ENCODE measurements around the gene PIK3R6. TPM values are rescaled to one million over a fixed set of nuclear protein-coding genes. Genes with fewer than 3 reads are reported as not detected.

Gene PIK3R6
- total RNA-seq, 2 experiments from 2014 or later, result 6.2 to 7.1 TPM

GRCh38 chr17:8776248-8776647 is 91.2 kb downstream of the PIK3R6 start:
- Mint-ChIP-seq H3K9me3 (no peaks in the 10 kb centered on the region), H3K36me3 (ENCODE audit: low read depth) (no peaks in the 10 kb centered on the region), H3K4me1 (no peaks in the 10 kb centered on the region), H3K27ac (no peak overlapping the region), H3K4me3 (no peak overlapping the region), H3K27me3 (peaks cover 38% of the 10 kb centered on the region)
- ChIA-PET POLR2A (no interaction called here), CTCF (interaction anchor here (1.4 to 2.3 kb wide), 2 partner anchors 10 to 30 kb away, joined by 5 to 6 read pairs; no protein-coding TSS in a partner anchor)
- no peak for DNase-seq

- no peaks in the 10 kb centered on the region for H3K9me3 Mint-ChIP-seq
- no peak for DNase-seq
- CTCF ChIA-PET, result no interaction called here
- peaks cover 19% of the 10 kb centered on the region for H3K27me3 Mint-ChIP-seq
- POLR2A ChIA-PET, result no interaction called here
- H3K36me3 Mint-ChIP-seq (ENCODE audit: low read depth), result no peaks in the 10 kb centered on the region
- no peaks in the 10 kb centered on the region for H3K4me1 Mint-ChIP-seq
- H3K27ac Mint-ChIP-seq, result no peak overlapping the region
- no peak overlapping the region for H3K4me3 Mint-ChIP-seq
These were observed 100.7 kb downstream of the PIK3R6 start for GRCh38 chr17:8766731-8767130.

GRCh38 chr17:8762012-8762411 is 105.5 kb downstream of the PIK3R6 start:
- no peaks in the 10 kb centered on the region for H3K9me3 Mint-ChIP-seq

GRCh38 chr17:8758137-8758596 is 109.3 kb downstream of the PIK3R6 start, which contains the start of gene SPDYE4:
Gene SPDYE4 (minus strand): TSS chr17:8758546. CDS start chr17:8758382, 164 bp downstream.
- H3K27me3 Mint-ChIP-seq, result peaks cover 23% of the 10 kb centered on the region
- CTCF ChIA-PET, result no interaction called here
- no peak within 1 kb of the TSS for H3K27ac Mint-ChIP-seq
- H3K4me1 Mint-ChIP-seq, result no peaks in the 10 kb centered on the region
- no peaks in the 10 kb centered on the region for H3K36me3 Mint-ChIP-seq (ENCODE audit: low read depth)
- POLR2A ChIA-PET, result no interaction called here
- no peak for DNase-seq
- H3K9me3 Mint-ChIP-seq, result no peaks in the 10 kb centered on the region
- no peak within 1 kb of the TSS for H3K4me3 Mint-ChIP-seq

More at GRCh38 chr17:8762012-8762411, 105.5 kb downstream of the PIK3R6 start:
- ChIA-PET CTCF (interaction anchor here (0.6 to 1.0 kb wide), 3 partner anchors 9 to 105 kb away, joined by 3 to 4 read pairs (median 4); no protein-coding TSS in a partner anchor), POLR2A (no interaction called here)
- no peaks in the 10 kb centered on the region for H3K36me3 Mint-ChIP-seq (ENCODE audit: low read depth)
- H3K27ac Mint-ChIP-seq, result no peak overlapping the region
- H3K4me1 Mint-ChIP-seq, result no peaks in the 10 kb centered on the region
- peaks cover 19% of the 10 kb centered on the region for H3K27me3 Mint-ChIP-seq
- no peak overlapping the region for H3K4me3 Mint-ChIP-seq
- no peak for DNase-seq

- DNase-seq, result no peak
- CTCF ChIA-PET, result interaction anchor here (1.5 kb wide), 1 partner anchor 29 kb away, joined by 4 read pairs; no protein-coding TSS in a partner anchor
- H3K36me3 Mint-ChIP-seq (ENCODE audit: low read depth), result no peaks in the 10 kb centered on the region
- no peak overlapping the region for H3K27ac Mint-ChIP-seq
- POLR2A ChIA-PET, result no interaction called here
- H3K4me1 Mint-ChIP-seq, result no peaks in the 10 kb centered on the region
- no peak overlapping the region for H3K4me3 Mint-ChIP-seq
- peaks cover 20% of the 10 kb centered on the region for H3K27me3 Mint-ChIP-seq
- no peaks in the 10 kb centered on the region for H3K9me3 Mint-ChIP-seq
These were observed 110.3 kb downstream of the PIK3R6 start for GRCh38 chr17:8757189-8757588.

- H3K36me3 Mint-ChIP-seq (ENCODE audit: low read depth), result no peaks in the 10 kb centered on the region
- CTCF ChIA-PET, result interaction anchor here (0.9 to 1.4 kb wide), 2 partner anchors 9 to 512 kb away, joined by 3 read pairs; no protein-coding TSS in a partner anchor
- H3K4me1 Mint-ChIP-seq, result no peaks in the 10 kb centered on the region
- H3K4me3 Mint-ChIP-seq, result no peak overlapping the region
- POLR2A ChIA-PET, result no interaction called here
- H3K27ac Mint-ChIP-seq, result no peak overlapping the region
- H3K9me3 Mint-ChIP-seq, result no peaks in the 10 kb centered on the region
- DNase-seq, result no peak
- peaks cover 10% of the 10 kb centered on the region for H3K27me3 Mint-ChIP-seq
These were observed 111.8 kb downstream of the PIK3R6 start for GRCh38 chr17:8755590-8756255.

GRCh38 chr17:8754890-8755289 is 112.6 kb downstream of the PIK3R6 start:
- CTCF ChIA-PET, result interaction anchor here (1.4 to 1.8 kb wide), 2 partner anchors 371 to 511 kb away, joined by 3 to 4 read pairs; no protein-coding TSS in a partner anchor
- Mint-ChIP-seq H3K4me3 (no peak overlapping the region), H3K27me3 (peaks cover 9% of the 10 kb centered on the region), H3K36me3 (ENCODE audit: low read depth) (no peaks in the 10 kb centered on the region), H3K27ac (no peak overlapping the region), H3K9me3 (no peaks in the 10 kb centered on the region), H3K4me1 (no peaks in the 10 kb centered on the region)
- DNase-seq, result no peak
- POLR2A ChIA-PET, result no interaction called here

- ChIA-PET POLR2A (no interaction called here), CTCF (interaction anchor here (1.8 kb wide), 1 partner anchor 370 kb away, joined by 4 read pairs; no protein-coding TSS in a partner anchor)
- no peak overlapping the region for H3K27ac Mint-ChIP-seq
- H3K27me3 Mint-ChIP-seq, result peaks cover 7% of the 10 kb centered on the region
- H3K4me1 Mint-ChIP-seq, result no peaks in the 10 kb centered on the region
- H3K4me3 Mint-ChIP-seq, result no peak overlapping the region
- H3K9me3 Mint-ChIP-seq, result no peaks in the 10 kb centered on the region
- DNase-seq, result no peak
- no peaks in the 10 kb centered on the region for H3K36me3 Mint-ChIP-seq (ENCODE audit: low read depth)
These were observed 113.5 kb downstream of the PIK3R6 start for GRCh38 chr17:8753976-8754440.

- Mint-ChIP-seq H3K27ac (no peak overlapping the region), H3K4me3 (no peak overlapping the region), H3K27me3 (peaks cover 7% of the 10 kb centered on the region), H3K9me3 (no peaks in the 10 kb centered on the region), H3K4me1 (peaks cover 1% of the 10 kb centered on the region), H3K36me3 (ENCODE audit: low read depth) (no peaks in the 10 kb centered on the region)
- no peak for DNase-seq
- ChIA-PET POLR2A (no interaction called here), CTCF (interaction anchor here (0.7 to 1.8 kb wide), 3 partner anchors 9 to 370 kb away, joined by 3 to 4 read pairs (median 4); no protein-coding TSS in a partner anchor)
These were observed 114.1 kb downstream of the PIK3R6 start for GRCh38 chr17:8753136-8753975.

Other genes with a start within 250 kb of the PIK3R6 start
- 10 to 100 TPM in 1 of 2 experiments, 1 to 10 TPM in 1; 8.3 to 10.3 TPM for gene MYH10, start 236.9 kb downstream of the PIK3R6 start, total RNA-seq
- gene CCDC42, start 122.8 kb downstream of the PIK3R6 start, total RNA-seq, result under 1 TPM in 1 of 2 experiments, not detected in 1; 0.25 TPM
- gene SPDYE4, start 109.1 kb downstream of the PIK3R6 start, total RNA-seq, result not detected
- 1 to 10 TPM in 1 of 2 experiments, under 1 TPM in 1; 0.71 to 1.4 TPM for gene MFSD6L, start 68.3 kb downstream of the PIK3R6 start, total RNA-seq
- gene PIK3R5, start 98.0 kb upstream of the PIK3R6 start, total RNA-seq, result 10 to 100 TPM; 73.4 to 77.6 TPM
- under 1 TPM; 0.02 to 0.10 TPM for gene NTN1, start 153.8 kb upstream of the PIK3R6 start, total RNA-seq